Mucosa of stomach (tissue), 1 donor: ENCODE measurements around the gene IMMP2L.

Experiments used
- H3K27me3 ChIP-seq: one replicate; pipeline ENCODE4 v1.7.0; 2013; ENCODE audit warnings: mild to moderate bottlenecking, low read length; ENCODE audit not compliant: control insufficient read depth, insufficient read depth
- H3K36me3 ChIP-seq: one replicate; pipeline ENCODE4 v1.7.0; 2013; ENCODE audit warnings: low read length; ENCODE audit not compliant: control insufficient read depth, insufficient read depth
- H3K4me1 ChIP-seq: one replicate; pipeline ENCODE4 v1.7.0; 2013; ENCODE audit warnings: mild to moderate bottlenecking, low read length; ENCODE audit not compliant: control insufficient read depth, insufficient read depth
- H3K4me3 ChIP-seq: one replicate; pipeline ENCODE4 v1.7.0; 2013; ENCODE audit warnings: low read length
- H3K9ac ChIP-seq: one replicate; pipeline ENCODE4 v1.7.0; 2013; ENCODE audit warnings: mild to moderate bottlenecking, low read length, moderate library complexity
- H3K9me3 ChIP-seq: one replicate; pipeline ENCODE4 v1.7.0; 2013; ENCODE audit warnings: mild to moderate bottlenecking, low read length, moderate library complexity; ENCODE audit not compliant: control insufficient read depth
- donor health status: Pancreatic carcinoma.

The IMMP2L gene

DNA sequence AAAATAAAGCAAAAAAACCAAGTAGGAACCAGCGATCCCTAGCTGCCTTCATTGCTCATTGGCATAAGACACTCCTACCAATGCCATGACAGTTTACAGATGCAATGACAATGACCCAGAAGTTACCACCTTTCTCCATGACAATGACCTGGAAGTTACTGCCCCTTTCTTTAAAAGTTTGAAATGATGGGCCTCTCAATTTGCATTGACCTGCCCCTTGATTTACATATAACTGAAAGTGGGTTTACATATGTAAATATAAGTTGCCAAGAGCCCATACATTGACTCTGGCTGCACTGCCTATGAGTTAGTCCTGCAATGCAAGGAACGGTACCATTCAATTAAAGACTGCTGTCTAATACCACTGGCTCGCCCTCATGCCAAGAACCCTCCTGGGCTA lies 712.1 kb downstream of the IMMP2L start:
- Histone ChIP-seq H3K4me1 (no peaks in the 10 kb centered on the region), H3K27me3 (no peaks in the 10 kb centered on the region), H3K36me3 (no peaks in the 10 kb centered on the region), H3K9ac (no peak overlapping the region), H3K4me3 (no peak overlapping the region), H3K9me3 (no peaks in the 10 kb centered on the region)

GRCh38 chr7:110842796-110843195 lies 719.5 kb downstream of the IMMP2L start:
- no peak overlapping the region for H3K9ac ChIP-seq
- H3K27me3 ChIP-seq: no peaks in the 10 kb centered on the region
- no peaks in the 10 kb centered on the region for H3K4me1 ChIP-seq
- no peaks in the 10 kb centered on the region for H3K36me3 ChIP-seq
- H3K4me3 ChIP-seq: no peak overlapping the region
- H3K9me3 ChIP-seq: no peaks in the 10 kb centered on the region

GRCh38 chr7:110841840-110842545 lies 720.3 kb downstream of the IMMP2L start:
- no peak overlapping the region for H3K9ac ChIP-seq
- no peaks in the 10 kb centered on the region for H3K27me3 ChIP-seq
- H3K9me3 ChIP-seq: no peaks in the 10 kb centered on the region
- no peaks in the 10 kb centered on the region for H3K36me3 ChIP-seq
- no peak overlapping the region for H3K4me3 ChIP-seq
- H3K4me1 ChIP-seq: no peaks in the 10 kb centered on the region

GRCh38 chr7:110839866-110840265 lies 722.4 kb downstream of the IMMP2L start:
- Histone ChIP-seq H3K4me3 (no peak overlapping the region), H3K9me3 (no peaks in the 10 kb centered on the region), H3K36me3 (no peaks in the 10 kb centered on the region), H3K27me3 (no peaks in the 10 kb centered on the region), H3K9ac (no peak overlapping the region), H3K4me1 (no peaks in the 10 kb centered on the region)

GRCh38 chr7:110835849-110836248 lies 726.4 kb downstream of the IMMP2L start:
- H3K4me1 ChIP-seq: no peaks in the 10 kb centered on the region
- no peak overlapping the region for H3K4me3 ChIP-seq
- no peaks in the 10 kb centered on the region for H3K27me3 ChIP-seq
- no peak overlapping the region for H3K9ac ChIP-seq
- no peaks in the 10 kb centered on the region for H3K36me3 ChIP-seq
- no peaks in the 10 kb centered on the region for H3K9me3 ChIP-seq

GRCh38 chr7:110835218-110835617 lies 727.1 kb downstream of the IMMP2L start:
- Histone ChIP-seq H3K4me3 (no peak overlapping the region), H3K9ac (no peak overlapping the region), H3K9me3 (no peaks in the 10 kb centered on the region), H3K27me3 (no peaks in the 10 kb centered on the region), H3K36me3 (no peaks in the 10 kb centered on the region), H3K4me1 (no peaks in the 10 kb centered on the region)

DNA sequence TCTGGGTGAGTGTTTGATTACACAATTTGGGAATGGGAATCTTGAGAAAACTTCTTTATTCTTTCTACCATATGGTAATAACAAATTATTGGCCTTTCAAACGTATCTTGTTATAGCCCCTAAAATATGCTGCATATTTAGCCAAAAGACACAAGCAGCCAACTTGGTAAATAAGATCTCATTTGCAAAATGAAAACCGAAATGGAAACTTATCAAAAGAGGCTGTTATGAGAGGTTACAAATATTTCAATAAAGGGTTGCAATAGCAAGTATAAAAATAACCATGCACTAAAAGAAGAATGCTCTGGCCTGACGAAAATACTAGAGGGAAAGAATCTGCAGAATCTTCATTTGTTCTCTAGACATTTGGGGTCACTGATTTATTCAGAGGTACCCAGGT lies 730.9 kb downstream of the IMMP2L start:
- Histone ChIP-seq H3K9ac (no peak overlapping the region), H3K9me3 (no peaks in the 10 kb centered on the region), H3K36me3 (no peaks in the 10 kb centered on the region), H3K27me3 (no peaks in the 10 kb centered on the region), H3K4me1 (no peaks in the 10 kb centered on the region), H3K4me3 (no peak overlapping the region)

- no peaks in the 10 kb centered on the region for H3K4me1 ChIP-seq
- no peak overlapping the region for H3K4me3 ChIP-seq
- H3K9me3 ChIP-seq: no peaks in the 10 kb centered on the region
- H3K36me3 ChIP-seq: no peaks in the 10 kb centered on the region
- H3K27me3 ChIP-seq: no peaks in the 10 kb centered on the region
- H3K9ac ChIP-seq: no peak overlapping the region
Observed at GRCh38 chr7:110830778-110831177, 731.5 kb downstream of the IMMP2L start.

DNA sequence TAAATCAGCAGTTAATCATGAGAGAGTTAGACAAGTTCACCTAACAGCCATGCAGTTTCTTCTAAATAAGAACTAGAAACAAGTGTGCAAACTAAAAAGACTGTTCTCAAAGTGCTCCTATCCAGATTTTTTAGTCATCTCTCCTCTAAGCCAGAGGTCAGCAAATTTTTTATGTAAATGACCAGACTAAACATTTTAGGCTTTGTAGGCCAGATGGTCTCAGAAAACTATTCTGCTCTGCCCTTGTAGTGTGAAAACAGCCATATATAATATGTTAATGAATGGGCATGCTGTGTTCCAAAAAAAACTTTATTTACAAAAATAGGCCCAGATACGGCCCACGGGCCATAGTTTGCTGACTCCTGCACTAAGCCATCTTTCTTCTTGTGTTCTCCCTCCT lies 734.4 kb downstream of the IMMP2L start:
- H3K36me3 ChIP-seq: no peaks in the 10 kb centered on the region
- no peak overlapping the region for H3K4me3 ChIP-seq
- H3K4me1 ChIP-seq: no peaks in the 10 kb centered on the region
- no peaks in the 10 kb centered on the region for H3K27me3 ChIP-seq
- no peak overlapping the region for H3K9ac ChIP-seq
- H3K9me3 ChIP-seq: no peaks in the 10 kb centered on the region

DNA sequence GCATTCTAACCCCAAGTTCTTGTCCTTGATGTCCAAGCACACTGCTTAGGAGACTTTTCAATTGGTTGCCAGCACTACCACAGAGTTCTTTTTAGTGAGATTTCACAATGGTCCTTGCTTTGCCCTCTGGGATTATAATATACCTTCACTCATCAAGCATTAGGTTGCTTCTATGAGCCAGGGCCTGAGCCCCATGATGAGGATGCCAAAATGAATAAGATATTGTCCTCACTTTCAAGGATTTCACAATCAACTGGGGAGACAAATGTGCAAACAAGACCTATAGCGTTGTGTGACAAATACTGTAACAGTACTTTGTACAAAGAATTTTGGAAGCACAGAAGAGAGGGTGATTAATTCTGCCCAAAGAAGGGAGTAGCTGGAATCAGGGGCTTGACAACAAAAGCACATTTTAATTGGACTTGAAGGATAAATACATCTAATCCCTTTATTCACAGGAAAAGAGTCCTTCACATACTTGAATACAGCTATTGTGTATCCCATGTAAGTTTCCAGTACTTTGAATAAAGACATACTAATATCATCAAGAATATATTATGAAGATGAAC lies 734.9 kb downstream of the IMMP2L start:
- no peak overlapping the region for H3K9ac ChIP-seq
- no peaks in the 10 kb centered on the region for H3K4me1 ChIP-seq
- H3K4me3 ChIP-seq: no peak overlapping the region
- no peaks in the 10 kb centered on the region for H3K9me3 ChIP-seq
- H3K27me3 ChIP-seq: no peaks in the 10 kb centered on the region
- no peaks in the 10 kb centered on the region for H3K36me3 ChIP-seq

DNA sequence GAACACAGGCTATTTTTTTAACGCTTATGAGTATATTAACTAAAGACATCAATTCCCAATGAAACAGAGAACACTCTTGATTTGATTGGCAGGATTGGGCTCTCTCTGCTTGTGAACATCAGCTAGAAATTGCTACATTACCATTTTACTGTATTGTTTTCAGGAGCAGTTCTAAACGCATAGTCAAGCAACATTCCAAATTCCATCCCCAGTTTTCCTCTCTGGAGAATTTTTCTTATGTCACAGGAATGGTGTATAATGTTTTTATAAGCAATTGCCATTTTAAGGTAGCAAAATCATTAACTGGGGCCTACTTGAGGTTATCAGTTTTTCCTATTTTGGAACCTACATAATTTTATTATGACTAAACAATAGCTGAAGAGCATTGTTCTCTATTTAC lies 748.3 kb downstream of the IMMP2L start:
- no peaks in the 10 kb centered on the region for H3K36me3 ChIP-seq
- H3K4me3 ChIP-seq: no peak overlapping the region
- H3K4me1 ChIP-seq: no peaks in the 10 kb centered on the region
- H3K9ac ChIP-seq: no peak overlapping the region
- no peaks in the 10 kb centered on the region for H3K27me3 ChIP-seq
- H3K9me3 ChIP-seq: no peaks in the 10 kb centered on the region

GRCh38 chr7:110809832-110810231 lies 752.5 kb downstream of the IMMP2L start:
- Histone ChIP-seq H3K36me3 (no peaks in the 10 kb centered on the region), H3K9me3 (no peaks in the 10 kb centered on the region), H3K4me3 (no peak overlapping the region), H3K27me3 (no peaks in the 10 kb centered on the region), H3K9ac (no peak overlapping the region), H3K4me1 (no peaks in the 10 kb centered on the region)

GRCh38 chr7:110808361-110808760 lies 753.9 kb downstream of the IMMP2L start:
- no peaks in the 10 kb centered on the region for H3K27me3 ChIP-seq
- H3K9ac ChIP-seq: no peak overlapping the region
- no peak overlapping the region for H3K4me3 ChIP-seq
- H3K4me1 ChIP-seq: no peaks in the 10 kb centered on the region
- no peaks in the 10 kb centered on the region for H3K9me3 ChIP-seq
- no peaks in the 10 kb centered on the region for H3K36me3 ChIP-seq
